ENCODE measurements around the gene NR5A1. TPM values are rescaled to one million over a fixed set of nuclear protein-coding genes. Genes with fewer than 3 reads are reported as not detected.

NR5A1 gene
- polyA plus RNA-seq, 2 of the 4 experiments (the other 2 are of a cell fraction): not detected

- TF ChIP-seq FOSL2 (IDR thresholded peaks at IDR 0.05) (no peak), FOSL2 (CRISPR knock-in tag; IDR thresholded peaks at IDR 0.05) (peak; percentile 39; the same call in 1 of the 2 replicates), RCOR1 (IDR thresholded peaks at IDR 0.05; ENCODE audit: low read depth, low read length) (no peak), HOXB13 (CRISPR knock-in tag; IDR thresholded peaks at IDR 0.05; ENCODE audit: low read depth) (no peak)
These were observed 49.9 kb downstream of the NR5A1 start (continued) for GRCh38 chr9:124457079-124457886.

GRCh38 chr9:124456341-124457078, 50.7 kb downstream of the NR5A1 start:
- peak in 1 of 2 experiments; percentile 11; a peak in 1 of 6 replicates for ATAC-seq
- WGBS (ENCODE audit: missing lambda C conversion rate): 70% methylated on average over 15 of the region's 15 CpGs
- ChIA-PET POLR2A (no interaction called here), CTCF (interaction anchor here (0.9 to 2.2 kb wide), 5 partner anchors 11 to 37 kb away, joined by 3 to 6 read pairs (median 4); no protein-coding TSS in a partner anchor)
- FAIRE-seq: no peak
- H3K4me2 ChIP-seq: no peak overlapping the region
- peaks cover 7% of the 10 kb centered on the region; the same call in 2 of the 3 replicates for H3K4me1 ChIP-seq
- DNase-seq (ENCODE audit: low read depth in 1 of 2, low spot score in 1 of 2): no peak
- no peak overlapping the region for H3K27ac ChIP-seq
- no peak overlapping the region for H3K4me3 ChIP-seq
- 0 out of 3 replicates have a peak, but pooled peaks cover 2% of the 10 kb centered on the region for H3K9me3 ChIP-seq
- no peak for TF ChIP-seq RARB (CRISPR knock-in tag; IDR thresholded peaks at IDR 0.05)
- no peak for TF ChIP-seq PBX3 (IDR thresholded peaks at IDR 0.05)
- no peak for TF ChIP-seq ESRRA (IDR thresholded peaks at IDR 0.05; ENCODE audit: borderline replicate concordance, low read length)
- no peak for TF ChIP-seq NPAS2 (CRISPR knock-in tag; IDR thresholded peaks at IDR 0.05; ENCODE audit: borderline replicate concordance)
- TF ChIP-seq ZFP36 (IDR thresholded peaks at IDR 0.05; ENCODE audit: borderline replicate concordance, partially characterized antibody): no peak
- no peak for TF ChIP-seq NFE2L2 (conservative IDR thresholded peaks at IDR 0.05; ENCODE audit: low read length)

- FAIRE-seq: no peak
- peaks cover 7% of the 10 kb centered on the region; the same call in 2 of the 3 replicates for H3K4me1 ChIP-seq
- WGBS (ENCODE audit: missing lambda C conversion rate): 71% methylated on average over 7 of the region's 7 CpGs
- CTCF ChIA-PET: interaction anchor here (1.7 to 2.4 kb wide), 3 partner anchors 25 to 81 kb away, joined by 4 to 13 read pairs (median 5); no protein-coding TSS in a partner anchor
- no peak overlapping the region for H3K27ac ChIP-seq
- no peak overlapping the region for H3K4me3 ChIP-seq
- 0 out of 3 replicates have a peak, but pooled peaks cover 2% of the 10 kb centered on the region for H3K9me3 ChIP-seq
- H3K4me2 ChIP-seq: no peak overlapping the region
- DNase-seq (ENCODE audit: low read depth in 1 of 2, low spot score in 1 of 2): no peak
- ATAC-seq: no peak
- POLR2A ChIA-PET: no interaction called here
- TF ChIP-seq TFCP2L1 (CRISPR knock-in tag; IDR thresholded peaks at IDR 0.05): no peak
- peak; percentile 58 for TF ChIP-seq ZFP36 (IDR thresholded peaks at IDR 0.05; ENCODE audit: borderline replicate concordance, partially characterized antibody)
These were observed 51.4 kb downstream of the NR5A1 start for GRCh38 chr9:124455820-124456219.

GRCh38 chr9:124454791-124455443, 52.3 kb downstream of the NR5A1 start:
- no peak for FAIRE-seq

More at GRCh38 chr9:124454791-124455443, 52.3 kb downstream of the NR5A1 start:
- WGBS (ENCODE audit: missing lambda C conversion rate): 88% methylated on average over 9 of the region's 14 CpGs
- Histone ChIP-seq H3K9me3 (no peaks in the 10 kb centered on the region), H3K4me3 (no peak overlapping the region), H3K4me1 (peaks cover 7% of the 10 kb centered on the region; the same call in 2 of the 3 replicates), H3K27ac (no peak overlapping the region), H3K4me2 (no peak overlapping the region)
- POLR2A ChIA-PET: no interaction called here
- CTCF ChIA-PET: interaction anchor here (0.6 to 2.4 kb wide), 5 partner anchors 21 to 82 kb away, joined by 3 to 13 read pairs (median 4); no protein-coding TSS in a partner anchor
- ATAC-seq (no peak), DNase-seq (ENCODE audit: low read depth in 1 of 2, low spot score in 1 of 2) (no peak)
- TF ChIP-seq ZSCAN20 (CRISPR knock-in tag; IDR thresholded peaks at IDR 0.05) (no peak), ZFP36 (IDR thresholded peaks at IDR 0.05; ENCODE audit: borderline replicate concordance, partially characterized antibody) (no peak), PHF8 (IDR thresholded peaks at IDR 0.05; ENCODE audit: borderline replicate concordance, low read depth) (no peak), POLR2A (IDR thresholded peaks at IDR 0.05; ENCODE audit: low read length) (no peak), PBX3 (IDR thresholded peaks at IDR 0.05) (no peak), KDM1A (IDR thresholded peaks at IDR 0.05; ENCODE audit: low read depth) (no peak), CBX2 (IDR thresholded peaks at IDR 0.05; ENCODE audit: borderline replicate concordance, low read depth) (no peak), USF2 (IDR thresholded peaks at IDR 0.05) (no peak)

Data from A549 (cell line).